Stimulated activated CD4-positive, alpha-beta T cell treated with anti-CD3 and anti-CD28 coated beads, Interleukin-1b, Interleukin-23, amount 100 ng/mL, for 4 hours (primary cell): ENCODE data around the gene ELL2.
"Not testable (repeated sequence)": the region's sequence is repeated elsewhere in the genome, so short reads cannot be mapped to it uniquely, and the experiment has no call there.

ENCODE experiments used
- DNase-seq, 2 donors: peaks; one replicate each; pipeline ENCODE4 v3.0.0-alpha.2; 2020; ENCODE audit warnings: low read depth in 2 of 2

The ELL2 gene

GRCh38 chr5:95840956-95841705 is 120.5 kb downstream of the ELL2 start:
- no peak for DNase-seq

- DNase-seq = no peak
These were observed 122.0 kb downstream of the ELL2 start for GRCh38 chr5:95839658-95840057.

- no peak for DNase-seq
These were observed 123.1 kb downstream of the ELL2 start for GRCh38 chr5:95838556-95838955.

GRCh38 chr5:95838001-95838520 is 123.6 kb downstream of the ELL2 start:
- no peak for DNase-seq

- DNase-seq = no peak
These were observed 124.2 kb downstream of the ELL2 start for GRCh38 chr5:95837492-95837891.

GRCh38 chr5:95836971-95837370 is 124.7 kb downstream of the ELL2 start:
- DNase-seq = not testable (repeated sequence)

- DNase-seq = no peak
These were observed 125.1 kb downstream of the ELL2 start for GRCh38 chr5:95836544-95836943.

GRCh38 chr5:95835682-95836385 is 125.8 kb downstream of the ELL2 start:
- no peak for DNase-seq
